Left kidney (tissue), 2 donors: Measurements from ENCODE around the gene IGF2BP3. TPM values are rescaled to one million over a fixed set of nuclear protein-coding genes. Genes with fewer than 3 reads are reported as not detected.

Experiments used
- DNase-seq: peaks from one replicate; pipeline ENCODE4 v3.0.0-alpha.2; 2013
- polyA plus RNA-seq: library from polyadenylated mRNA; unstranded; fragments of 120-200 nt; gene quantifications from one replicate; pipeline ENCODE4 v1.2.1, GENCODE V29; 2013; ENCODE audit not compliant: insufficient read length

Gene IGF2BP3
- polyA plus RNA-seq, 1 donor = 82.9 TPM

GRCh38 chr7:23380961-23381360 is 89.3 kb downstream of the IGF2BP3 start:
- no peak for DNase-seq

GRCh38 chr7:23380556-23380955 is 89.7 kb downstream of the IGF2BP3 start:
- DNase-seq = no peak

GRCh38 chr7:23378996-23379395 is 91.3 kb downstream of the IGF2BP3 start:
- DNase-seq = no peak

- no peak for DNase-seq
Observed at GRCh38 chr7:23377134-23377533, 93.2 kb downstream of the IGF2BP3 start.

GRCh38 chr7:23373151-23374004 is 96.9 kb downstream of the IGF2BP3 start:
- DNase-seq = no peak

GRCh38 chr7:23372611-23373010 is 97.7 kb downstream of the IGF2BP3 start:
- no peak for DNase-seq

- no peak for DNase-seq
Observed at GRCh38 chr7:23371654-23372053, 98.6 kb downstream of the IGF2BP3 start.

- no peak for DNase-seq
Observed at GRCh38 chr7:23369695-23370404, 100.4 kb downstream of the IGF2BP3 start.

- DNase-seq = no peak
Observed at GRCh38 chr7:23369100-23369499, 101.2 kb downstream of the IGF2BP3 start.

- no peak for DNase-seq
Observed at GRCh38 chr7:23358152-23358674, 112.1 kb downstream of the IGF2BP3 start.

GRCh38 chr7:23357190-23358093 is 112.8 kb downstream of the IGF2BP3 start:
- DNase-seq = no peak

GRCh38 chr7:23356726-23357125 is 113.6 kb downstream of the IGF2BP3 start:
- DNase-seq = no peak

- no peak for DNase-seq
Observed at GRCh38 chr7:23356168-23356567, 114.1 kb downstream of the IGF2BP3 start.

GRCh38 chr7:23353172-23353571 is 117.1 kb downstream of the IGF2BP3 start:
- no peak for DNase-seq

GRCh38 chr7:23350466-23350865 is 119.8 kb downstream of the IGF2BP3 start:
- no peak for DNase-seq

GRCh38 chr7:23349484-23350157 is 120.7 kb downstream of the IGF2BP3 start:
- no peak for DNase-seq

- no peak for DNase-seq
Observed at GRCh38 chr7:23347682-23348180, 122.6 kb downstream of the IGF2BP3 start.

GRCh38 chr7:23347033-23347681 is 123.1 kb downstream of the IGF2BP3 start:
- no peak for DNase-seq

- no peak for DNase-seq
Observed at GRCh38 chr7:23346316-23346715, 124.0 kb downstream of the IGF2BP3 start.

- no peak for DNase-seq
Observed at GRCh38 chr7:23345601-23346000, 124.7 kb downstream of the IGF2BP3 start.
